Neural cell (in vitro differentiated cells): ENCODE measurements around the gene MAPK4. TPM values are rescaled to one million over a fixed set of nuclear protein-coding genes. Genes with fewer than 3 reads are reported as not detected.

ENCODE experiments used
- H2AFZ ChIP-seq: fragments of 200-600, 300-800 bp; sonication (generic), shearing (Covaris generic); 2 replicates; pipeline ENCODE4 v1.6.0; 2014; ENCODE audit warnings: low read depth, mild to moderate bottlenecking, antibody characterized with exemption, low read length, moderate library complexity
- H3F3A ChIP-seq: fragments of 200-600 bp; shearing (Covaris generic); 2 replicates; pipeline ENCODE4 v1.6.1; 2016; ENCODE audit warnings: mild to moderate bottlenecking, moderate library complexity, mixed read lengths, antibody characterized with exemption, low read length; ENCODE audit not compliant: insufficient read depth, poor library complexity, severe bottlenecking
- H3K27ac ChIP-seq: fragments of 200-600, 300-800 bp; sonication (generic), shearing (Covaris generic); 2 replicates; pipeline ENCODE4 v1.5.1; 2014; ENCODE audit warnings: mild to moderate bottlenecking, low read length, moderate library complexity
- H3K27me3 ChIP-seq: fragments of 300-800, 200-600 bp; sonication (generic), shearing (Covaris generic); 2 replicates; pipeline ENCODE4 v1.6.0; 2014; ENCODE audit warnings: mild to moderate bottlenecking, low read depth, low read length, moderate library complexity; ENCODE audit not compliant: insufficient read depth
- H3K36me3 ChIP-seq: fragments of 300-800, 200-600 bp; sonication (generic), shearing (Covaris generic); 2 replicates; pipeline ENCODE4 v1.5.1; 2014; ENCODE audit warnings: mild to moderate bottlenecking, antibody characterized with exemption, low read length, moderate library complexity; ENCODE audit not compliant: insufficient read depth
- H3K4me2 ChIP-seq: fragments of 300-800, 200-600 bp; sonication (generic), shearing (Covaris generic); 2 replicates; pipeline ENCODE4 v1.6.0; 2014; ENCODE audit warnings: mild to moderate bottlenecking, low read length
- H3K4me3 ChIP-seq: fragments of 300-800, 200-600 bp; sonication (generic), shearing (Covaris generic); 2 replicates; pipeline ENCODE4 v1.5.1; 2014; ENCODE audit warnings: mild to moderate bottlenecking, low read length, moderate library complexity
- H3K79me2 ChIP-seq: fragments of 200-600 bp; shearing (Covaris generic); replicated peaks from 2 replicates; pipeline ENCODE4 v1.6.0; 2014; ENCODE audit warnings: mild to moderate bottlenecking, low read length, moderate library complexity; ENCODE audit not compliant: insufficient read depth
- H3K9ac ChIP-seq: fragments of 300-800, 200-600 bp; sonication (generic), shearing (Covaris generic); 2 replicates; pipeline ENCODE4 v1.6.1; 2016; ENCODE audit warnings: mild to moderate bottlenecking, low read length, mixed read lengths
- H3K9me2 ChIP-seq: fragments of 200-600 bp; shearing (Covaris generic); 2 replicates; pipeline ENCODE4 v1.6.1; 2016; ENCODE audit warnings: mild to moderate bottlenecking, low read length, mixed read lengths; ENCODE audit not compliant: insufficient read depth
- H3K9me3 ChIP-seq: fragments of 200-600, 300-800 bp; sonication (generic), shearing (Covaris generic); 2 replicates; pipeline ENCODE4 v1.6.1; 2016; ENCODE audit warnings: mild to moderate bottlenecking, mixed run types, low read length, moderate library complexity, mixed read lengths
- H4K20me1 ChIP-seq: fragments of 200-600 bp; shearing (Covaris generic); 2 replicates; pipeline ENCODE4 v1.6.1; 2016; ENCODE audit warnings: mild to moderate bottlenecking, mixed run types; ENCODE audit not compliant: insufficient read depth
- EP300 ChIP-seq: fragments of 450-650 bp; conservative IDR thresholded peaks from 2 replicates; pipeline ENCODE4 v1.6.1; 2014; ENCODE audit warnings: antibody characterized with exemption, mild to moderate bottlenecking, moderate library complexity; ENCODE audit not compliant: poor library complexity, severe bottlenecking
- EZH2 ChIP-seq: fragments of 200-600, 300-800 bp; shearing (Covaris generic), sonication (generic); IDR thresholded peaks from 2 replicates; pipeline ENCODE4 v1.6.1; 2014; ENCODE audit warnings: antibody characterized with exemption, low read length, borderline replicate concordance, mild to moderate bottlenecking; ENCODE audit not compliant: insufficient read depth, poor library complexity, severe bottlenecking
- MXI1 ChIP-seq: fragments of 450-650 bp; conservative IDR thresholded peaks from 2 replicates; pipeline ENCODE4 v1.6.1; 2014; ENCODE audit warnings: antibody characterized with exemption, mild to moderate bottlenecking; ENCODE audit not compliant: poor library complexity, severe bottlenecking
- POLR2AphosphoS5 ChIP-seq: IDR thresholded peaks from 2 replicates; pipeline ENCODE4 v1.6.1; 2012
- RAD21 ChIP-seq: fragments of 450-650 bp; conservative IDR thresholded peaks from 2 replicates; pipeline ENCODE4 v1.6.1; 2014; ENCODE audit warnings: antibody characterized with exemption, mild to moderate bottlenecking, moderate library complexity
- REST ChIP-seq: IDR thresholded peaks from 2 replicates; pipeline ENCODE4 v1.6.1; 2012; ENCODE audit warnings: borderline replicate concordance
- SMC3 ChIP-seq: fragments of 450-650 bp; conservative IDR thresholded peaks from 2 replicates; pipeline ENCODE4 v1.6.1; 2014; ENCODE audit warnings: antibody characterized with exemption, mild to moderate bottlenecking, moderate library complexity; ENCODE audit not compliant: poor library complexity
- TAF1 ChIP-seq: IDR thresholded peaks from 2 replicates; pipeline ENCODE4 v1.6.1; 2012; ENCODE audit warnings: low read depth
- polyA plus RNA-seq: library from polyadenylated mRNA; depleted of rRNA; stranded (reverse); fragments of >200 nt; gene quantifications from 2 replicates; pipeline ENCODE4 v1.2.3, GENCODE V29; 2014
- TF ChIP-seq, protein P1 (sequence below): fragments of 450-650 bp; IDR thresholded peaks from 2 replicates; pipeline ENCODE4 v1.5.1; 2014; ENCODE audit warnings: antibody characterized with exemption, mild to moderate bottlenecking, moderate library complexity; ENCODE audit not compliant: poor library complexity, severe bottlenecking

MAPK4 gene
- polyA plus RNA-seq, 1 donor from 2014 or later: 12.7 TPM

DNA sequence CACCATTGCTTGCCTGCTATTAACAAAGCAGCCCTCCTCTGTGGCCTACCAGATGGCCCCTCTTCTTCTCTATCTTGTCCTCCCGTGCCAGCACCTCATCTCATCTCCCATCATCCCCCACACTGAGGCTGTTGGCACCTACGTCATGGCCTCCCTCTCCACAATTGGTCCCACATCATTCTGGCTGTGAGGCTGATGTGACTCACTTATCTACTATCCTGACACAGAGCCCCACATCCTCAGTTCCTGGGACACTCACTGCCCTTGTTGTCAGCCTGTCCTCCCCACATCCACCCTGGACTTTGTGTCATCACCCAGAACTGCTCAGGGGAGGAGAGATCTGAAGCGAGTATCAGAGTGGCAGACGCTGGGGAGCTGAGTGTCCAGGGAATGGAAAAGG, 157.0 kb downstream of the MAPK4 start:
- Histone ChIP-seq H3K9me2 (no peaks in the 10 kb centered on the region), H3K4me2 (no peak overlapping the region), H3F3A (no peaks in the 10 kb centered on the region), H3K9ac (no peak overlapping the region), H3K4me3 (no peak overlapping the region), H3K9me3 (no peaks in the 10 kb centered on the region), H4K20me1 (no peaks in the 10 kb centered on the region), H3K27me3 (no peaks in the 10 kb centered on the region), H3K27ac (no peak overlapping the region), H2AFZ (no peak overlapping the region), H3K79me2 (no peaks in the 10 kb centered on the region), H3K36me3 (peaks cover 10% of the 10 kb centered on the region)
- no peak for TF ChIP-seq MXI1
- no peak for TF ChIP-seq EZH2
- no peak for TF ChIP-seq TAF1
- no peak for TF ChIP-seq REST
- TF ChIP-seq EP300: no peak
- TF ChIP-seq, protein P1, sequence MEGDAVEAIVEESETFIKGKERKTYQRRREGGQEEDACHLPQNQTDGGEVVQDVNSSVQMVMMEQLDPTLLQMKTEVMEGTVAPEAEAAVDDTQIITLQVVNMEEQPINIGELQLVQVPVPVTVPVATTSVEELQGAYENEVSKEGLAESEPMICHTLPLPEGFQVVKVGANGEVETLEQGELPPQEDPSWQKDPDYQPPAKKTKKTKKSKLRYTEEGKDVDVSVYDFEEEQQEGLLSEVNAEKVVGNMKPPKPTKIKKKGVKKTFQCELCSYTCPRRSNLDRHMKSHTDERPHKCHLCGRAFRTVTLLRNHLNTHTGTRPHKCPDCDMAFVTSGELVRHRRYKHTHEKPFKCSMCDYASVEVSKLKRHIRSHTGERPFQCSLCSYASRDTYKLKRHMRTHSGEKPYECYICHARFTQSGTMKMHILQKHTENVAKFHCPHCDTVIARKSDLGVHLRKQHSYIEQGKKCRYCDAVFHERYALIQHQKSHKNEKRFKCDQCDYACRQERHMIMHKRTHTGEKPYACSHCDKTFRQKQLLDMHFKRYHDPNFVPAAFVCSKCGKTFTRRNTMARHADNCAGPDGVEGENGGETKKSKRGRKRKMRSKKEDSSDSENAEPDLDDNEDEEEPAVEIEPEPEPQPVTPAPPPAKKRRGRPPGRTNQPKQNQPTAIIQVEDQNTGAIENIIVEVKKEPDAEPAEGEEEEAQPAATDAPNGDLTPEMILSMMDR: no peak
- TF ChIP-seq POLR2AphosphoS5: no peak
- TF ChIP-seq RAD21: no peak
- TF ChIP-seq SMC3: no peak

GRCh38 chr18:50717563-50717962, 157.7 kb downstream of the MAPK4 start:
- Histone ChIP-seq H3K9me3 (no peaks in the 10 kb centered on the region), H4K20me1 (no peaks in the 10 kb centered on the region), H3K27me3 (no peaks in the 10 kb centered on the region), H3K36me3 (peaks cover 10% of the 10 kb centered on the region), H3K9ac (no peak overlapping the region), H2AFZ (no peak overlapping the region), H3F3A (no peaks in the 10 kb centered on the region), H3K4me2 (no peak overlapping the region), H3K4me3 (no peak overlapping the region), H3K9me2 (no peaks in the 10 kb centered on the region), H3K79me2 (no peaks in the 10 kb centered on the region), H3K27ac (no peak overlapping the region)
- TF ChIP-seq TAF1 (no peak), MXI1 (no peak), REST (no peak), SMC3 (no peak)
